CD4-positive, alpha-beta T cell (primary cell): Measurements from ENCODE around the gene ZNF423. TPM values are rescaled to one million over a fixed set of nuclear protein-coding genes. Genes with fewer than 3 reads are reported as not detected.

Experiments
- ATAC-seq: fragments of 200-7000 bp; cut with Tn5 transposase; one replicate; pipeline ENCODE4 v1.10.0; 2022; ENCODE audit warnings: mild to moderate bottlenecking; ENCODE audit not compliant: poor library complexity
- CTCF ChIA-PET: fragments of 350-600 bp; sonication (Branson Sonifier 250); formaldehyde crosslinking; loops from one replicate; lab custom pipeline; 2021; ENCODE audit warnings: antibody characterized with exemption, inconsistent platforms; lab: Charles Lee
- POLR2A ChIA-PET: fragments of 350-600 bp; sonication (Branson Sonifier 250); formaldehyde crosslinking; loops from one replicate; lab custom pipeline; 2021; ENCODE audit warnings: antibody characterized with exemption, inconsistent platforms; lab: Charles Lee
- DNase-seq, 14 experiments: peaks; one replicate each; pipeline ENCODE4 v3.0.0-alpha.2; 2013 to 2020; ENCODE audit warnings: mixed read lengths in 2 of 14
- H3K27ac ChIP-seq, 2 donors: one replicate each; pipeline versions ENCODE4 v1.5.1 to v1.7.0; 2013; ENCODE audit warnings: low read length in 2 of 2, low read depth in 1 of 2, mild to moderate bottlenecking in 1 of 2
- H3K27me3 ChIP-seq, 2 experiments: 1 replicate in 1 of 2; 2 replicates in 1 of 2; pipeline versions ENCODE4 v1.6.1 to v1.7.0; 2013; ENCODE audit warnings: low read length in 2 of 2, control low read depth in 1 of 2, mild to moderate bottlenecking in 1 of 2, moderate library complexity in 1 of 2; ENCODE audit not compliant: insufficient read depth in 2 of 2, control insufficient read depth in 1 of 2
- H3K36me3 ChIP-seq: one replicate; pipeline ENCODE4 v1.6.1; 2013; ENCODE audit warnings: low read length, control low read depth; ENCODE audit not compliant: insufficient read depth
- H3K4me1 ChIP-seq: one replicate; pipeline ENCODE4 v1.6.1; 2013; ENCODE audit warnings: low read length, control low read depth; ENCODE audit not compliant: insufficient read depth
- H3K4me3 ChIP-seq: one replicate; pipeline ENCODE4 v1.5.1; 2013; ENCODE audit warnings: mild to moderate bottlenecking, low read length, moderate library complexity
- H3K9me3 ChIP-seq, 2 experiments: 1 replicate in 1 of 2; 2 replicates in 1 of 2; pipeline versions ENCODE4 v1.6.1 to v1.7.0; 2013; ENCODE audit warnings: low read length in 2 of 2, mild to moderate bottlenecking in 2 of 2, control low read depth in 1 of 2, moderate library complexity in 1 of 2; ENCODE audit not compliant: control insufficient read depth in 1 of 2, insufficient read depth in 1 of 2
- H3K27ac Mint-ChIP-seq: one replicate; pipeline ENCODE4 v1.8.0; 2020; ENCODE audit warnings: mixed read lengths
- H3K27me3 Mint-ChIP-seq: one replicate; pipeline ENCODE4 v1.8.0; 2021; ENCODE audit warnings: mixed read lengths
- H3K36me3 Mint-ChIP-seq: one replicate; pipeline ENCODE4 v1.8.0; 2021; ENCODE audit warnings: low read depth, mixed read lengths
- H3K4me1 Mint-ChIP-seq: one replicate; pipeline ENCODE4 v1.8.0; 2021; ENCODE audit warnings: low read depth, mixed read lengths
- H3K4me3 Mint-ChIP-seq: one replicate; pipeline ENCODE4 v1.8.0; 2020; ENCODE audit warnings: mild to moderate bottlenecking, mixed read lengths
- H3K9me3 Mint-ChIP-seq: one replicate; pipeline ENCODE4 v1.8.0; 2020; ENCODE audit warnings: mixed read lengths
- intact Hi-C, 2 experiments: fragments of 100-400 bp; cut with DNase I in 1 of 2; cut with micrococcal nuclease in 1 of 2; formaldehyde crosslinking; loops; one replicate each; pipeline versions ENCODE4 v1.15.1 to v1.9.0; 2023 to 2025; cut with DNase I, micrococcal nuclease
- total RNA-seq, 174 experiments: library from RNA in 2 of 174; stranded (reverse) in 2 of 174; gene quantifications; one replicate each; pipeline ENCODE4 v1.2.3 and lab custom pipeline; 2021 to 2026
- TF ChIP-seq, protein P1 (sequence below): fragments of 200-600 bp; IDR thresholded peaks from one replicate; pipeline ENCODE4 v1.8.0; 2022; ENCODE audit warnings: antibody characterized with exemption, mild to moderate bottlenecking

Gene ZNF423
- total RNA-seq, 2 experiments from 2014 or later: not detected

DNA sequence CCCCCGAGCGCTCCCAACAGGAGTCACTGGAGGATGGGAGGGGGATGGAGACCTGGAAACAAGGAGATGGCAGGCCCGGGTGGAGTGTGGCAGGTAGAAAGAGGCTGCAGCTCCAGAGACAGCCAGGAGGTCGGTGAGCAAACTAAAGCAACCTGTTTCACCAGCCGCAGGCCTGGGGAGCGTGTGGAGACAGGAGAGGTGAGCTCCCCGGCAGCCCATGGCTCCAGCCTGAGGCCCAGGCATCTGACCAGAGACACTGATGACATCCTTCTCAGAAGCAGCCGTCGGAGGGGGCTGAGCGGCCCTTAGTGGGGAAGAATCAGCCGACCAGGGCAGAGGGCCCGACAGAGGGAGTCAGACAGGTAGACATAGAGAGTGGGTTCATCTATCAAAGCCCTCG, 165.1 kb downstream of the ZNF423 start:
- Histone ChIP-seq H3K27ac (no peak overlapping the region), H3K36me3 (no peaks in the 10 kb centered on the region), H3K9me3 (no peaks in the 10 kb centered on the region), H3K27me3 (peaks cover 6 to 7% of the 10 kb centered on the region in 2 experiments), H3K4me3 (no peak overlapping the region), H3K4me1 (no peaks in the 10 kb centered on the region)
- ATAC-seq (no peak), DNase-seq (no peak)
- H3K27me3 Mint-ChIP-seq: peaks cover 38% of the 10 kb centered on the region
- no peak overlapping the region for H3K27ac Mint-ChIP-seq
- intact Hi-C loops: no loop called here
- TF ChIP-seq, protein P1, sequence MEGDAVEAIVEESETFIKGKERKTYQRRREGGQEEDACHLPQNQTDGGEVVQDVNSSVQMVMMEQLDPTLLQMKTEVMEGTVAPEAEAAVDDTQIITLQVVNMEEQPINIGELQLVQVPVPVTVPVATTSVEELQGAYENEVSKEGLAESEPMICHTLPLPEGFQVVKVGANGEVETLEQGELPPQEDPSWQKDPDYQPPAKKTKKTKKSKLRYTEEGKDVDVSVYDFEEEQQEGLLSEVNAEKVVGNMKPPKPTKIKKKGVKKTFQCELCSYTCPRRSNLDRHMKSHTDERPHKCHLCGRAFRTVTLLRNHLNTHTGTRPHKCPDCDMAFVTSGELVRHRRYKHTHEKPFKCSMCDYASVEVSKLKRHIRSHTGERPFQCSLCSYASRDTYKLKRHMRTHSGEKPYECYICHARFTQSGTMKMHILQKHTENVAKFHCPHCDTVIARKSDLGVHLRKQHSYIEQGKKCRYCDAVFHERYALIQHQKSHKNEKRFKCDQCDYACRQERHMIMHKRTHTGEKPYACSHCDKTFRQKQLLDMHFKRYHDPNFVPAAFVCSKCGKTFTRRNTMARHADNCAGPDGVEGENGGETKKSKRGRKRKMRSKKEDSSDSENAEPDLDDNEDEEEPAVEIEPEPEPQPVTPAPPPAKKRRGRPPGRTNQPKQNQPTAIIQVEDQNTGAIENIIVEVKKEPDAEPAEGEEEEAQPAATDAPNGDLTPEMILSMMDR: no peak
- no peak overlapping the region for H3K4me3 Mint-ChIP-seq
- H3K9me3 Mint-ChIP-seq: no peaks in the 10 kb centered on the region
- ChIA-PET CTCF (no interaction called here), POLR2A (no interaction called here)
- no peaks in the 10 kb centered on the region for H3K4me1 Mint-ChIP-seq
- no peaks in the 10 kb centered on the region for H3K36me3 Mint-ChIP-seq

DNA sequence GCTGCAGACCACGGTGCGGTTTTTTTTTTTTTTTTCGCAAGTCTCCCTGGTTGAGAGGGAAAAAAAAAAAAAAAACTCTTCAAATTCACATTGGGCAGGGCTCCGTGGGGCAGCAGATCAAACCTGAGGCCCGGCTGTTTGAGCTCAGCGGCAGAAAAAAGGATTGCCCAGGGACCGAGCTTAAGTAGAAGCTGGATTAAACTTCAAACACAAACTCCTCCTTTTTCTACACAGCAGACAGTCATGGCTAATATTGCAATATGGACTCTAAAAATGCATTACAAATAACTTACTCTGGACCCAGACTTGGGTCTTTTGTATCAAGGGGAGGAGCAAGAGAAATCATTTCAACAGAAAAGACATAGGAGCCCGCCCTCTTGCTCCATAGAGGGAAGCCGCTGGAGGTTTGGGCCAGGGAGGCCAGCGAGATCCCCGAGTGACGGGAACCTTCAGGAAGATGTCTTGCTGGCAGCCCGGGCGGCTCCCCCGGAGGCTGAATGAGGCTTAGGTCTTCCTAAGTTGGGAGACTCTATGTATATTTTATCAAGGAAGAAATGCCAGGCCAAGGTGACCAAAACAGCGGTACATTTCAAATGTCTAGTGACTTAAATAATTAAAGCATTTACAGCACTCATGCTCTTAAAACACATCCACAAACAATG, 167.7 kb downstream of the ZNF423 start:
- intact Hi-C loops: no loop called here
- no peak for DNase-seq
- Histone ChIP-seq H3K27me3 (peaks cover 6 to 10% of the 10 kb centered on the region in 2 experiments), H3K9me3 (peaks cover 0 to 4% of the 10 kb centered on the region in 2 experiments), H3K27ac (no peak overlapping the region), H3K4me1 (no peaks in the 10 kb centered on the region), H3K4me3 (no peak overlapping the region), H3K36me3 (no peaks in the 10 kb centered on the region)
- no peak overlapping the region for H3K27ac Mint-ChIP-seq
- TF ChIP-seq, protein P1: no peak
- no peaks in the 10 kb centered on the region for H3K36me3 Mint-ChIP-seq
- POLR2A ChIA-PET: no interaction called here
- H3K27me3 Mint-ChIP-seq: peaks cover 39% of the 10 kb centered on the region
- H3K9me3 Mint-ChIP-seq: no peaks in the 10 kb centered on the region
- H3K4me1 Mint-ChIP-seq: no peaks in the 10 kb centered on the region
- CTCF ChIA-PET: no interaction called here
- no peak for ATAC-seq
- no peak overlapping the region for H3K4me3 Mint-ChIP-seq

DNA sequence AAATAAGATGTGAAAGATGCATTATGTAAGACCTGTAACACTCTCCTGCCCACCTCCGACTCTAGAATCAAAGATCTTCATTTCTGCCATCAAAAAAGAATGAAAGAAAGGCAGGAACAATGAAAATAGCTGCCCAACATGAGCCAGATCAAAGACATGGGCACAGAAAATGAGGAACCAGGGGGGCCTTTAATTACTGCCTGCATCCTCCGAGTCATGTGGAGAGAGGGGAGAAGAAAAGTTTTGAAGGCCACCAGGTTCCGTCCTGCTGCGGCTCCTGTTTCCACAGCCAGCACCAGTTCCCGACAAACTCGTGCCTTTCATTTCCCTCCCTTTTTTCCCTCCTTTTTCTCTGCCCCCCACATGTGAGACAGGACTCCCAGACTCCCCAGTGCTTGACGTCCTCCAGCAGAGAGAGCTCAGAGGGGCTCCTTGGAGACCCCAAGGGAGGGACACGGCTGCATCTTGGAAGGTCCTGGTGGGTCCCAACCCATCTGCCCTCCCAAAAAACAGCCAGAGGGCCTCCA, 168.4 kb downstream of the ZNF423 start:
- intact Hi-C loops: no loop called here
- Histone ChIP-seq H3K27me3 (peaks cover 6 to 10% of the 10 kb centered on the region in 2 experiments), H3K4me1 (no peaks in the 10 kb centered on the region), H3K36me3 (no peaks in the 10 kb centered on the region), H3K9me3 (peaks cover 0 to 4% of the 10 kb centered on the region in 2 experiments), H3K27ac (no peak overlapping the region), H3K4me3 (no peak overlapping the region)
- ChIA-PET CTCF (no interaction called here), POLR2A (no interaction called here)
- Mint-ChIP-seq H3K4me3 (no peak overlapping the region), H3K27me3 (peaks cover 39% of the 10 kb centered on the region), H3K36me3 (no peaks in the 10 kb centered on the region), H3K9me3 (no peaks in the 10 kb centered on the region), H3K27ac (no peak overlapping the region), H3K4me1 (no peaks in the 10 kb centered on the region)
- TF ChIP-seq, protein P1: no peak
- ATAC-seq (no peak), DNase-seq (no peak)
